ENCODE measurements around the gene CDH4. TPM values are rescaled to one million over a fixed set of nuclear protein-coding genes. Genes with fewer than 3 reads are reported as not detected.

Gene CDH4
- total and polyA plus RNA-seq, 2 donors (not counting 3 experiments of a cell fraction or from before 2014, with no cell fraction given), result 0.17 to 0.51 TPM

DNA sequence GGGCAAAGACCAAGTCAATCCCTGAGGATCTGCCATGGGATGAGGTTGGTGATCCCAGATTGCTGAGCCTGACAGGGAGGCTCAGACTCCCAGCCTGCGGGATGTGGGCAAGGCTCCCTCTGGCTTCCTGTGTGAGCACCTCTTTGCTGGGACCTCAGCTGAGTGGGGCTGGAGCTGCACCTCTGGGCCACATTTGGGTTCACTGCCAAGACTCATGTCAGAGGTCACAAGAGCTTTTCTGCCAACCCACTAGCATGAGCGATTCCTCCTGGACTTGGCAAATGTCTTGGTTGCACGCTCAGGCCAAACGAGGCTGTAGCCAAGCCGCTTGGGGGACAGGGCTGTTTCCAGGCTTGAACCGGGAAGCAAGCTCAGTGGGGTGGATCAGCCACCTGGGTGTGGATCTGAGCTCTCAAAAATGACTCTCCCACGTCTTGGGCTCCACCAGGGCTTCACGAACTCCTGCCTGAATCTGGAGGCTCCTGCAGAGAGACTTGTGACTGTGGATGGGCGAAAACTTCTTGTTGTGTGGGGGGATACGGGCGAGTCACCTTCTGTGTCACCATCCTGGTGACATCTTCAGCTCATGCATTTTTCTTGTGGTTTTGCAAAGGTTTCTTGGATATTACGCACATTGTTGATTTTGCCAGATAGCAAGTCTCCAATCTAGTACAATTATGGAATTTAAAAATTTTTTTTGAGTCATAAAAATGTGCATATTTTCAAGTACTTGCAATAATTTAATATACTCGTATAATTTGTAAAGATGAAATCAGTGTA, 359.5 kb downstream of the CDH4 start:
- no peaks in the 10 kb centered on the region for H3K4me1 ChIP-seq (ENCODE audit: control insufficient read depth, extremely low read depth, insufficient read depth, low read length)
- BruUV-seq (replicated peaks), result no TSS peak
- H3K27ac ChIP-seq (ENCODE audit: insufficient read depth, low read depth, low read length), result no peak overlapping the region
- FAIRE-seq, result no peak
- H4K20me1 ChIP-seq (replicated peaks; ENCODE audit: control insufficient read depth, extremely low read depth, insufficient read depth, low read length), result no peaks in the 10 kb centered on the region
- no peaks in the 10 kb centered on the region for H3K36me3 ChIP-seq (ENCODE audit: control insufficient read depth in 2 of 2, extremely low read depth in 1 of 2, insufficient read depth in 2 of 2, low read length in 2 of 2)
- intact Hi-C loops (cut with micrococcal nuclease) (loop anchor here (1.0 kb wide), 1 partner anchor 23 kb away; no protein-coding TSS in a partner anchor), dilution Hi-C loops (cut with MboI; ENCODE audit: extremely low pct_ligation_motif_present, low sequenced_read_pairs) (no loop called here)
- no peaks in the 10 kb centered on the region for H3K27me3 ChIP-seq (ENCODE audit: control insufficient read depth in 2 of 2, insufficient read depth in 2 of 2, low read length in 2 of 2)
- peaks cover 13% of the 10 kb centered on the region for H3K9me3 ChIP-seq (replicated peaks; ENCODE audit: control insufficient read depth, insufficient read depth, low read length)
- DNase-seq (ENCODE audit: low read depth, low spot score), result no peak
- no peaks in the 10 kb centered on the region for H3K9me1 ChIP-seq (replicated peaks; ENCODE audit: control insufficient read depth, extremely low read depth, insufficient read depth, low read length)
- no peak overlapping the region for H2AFZ ChIP-seq (ENCODE audit: low read depth, low read length)
- CTCF ChIA-PET, result no interaction called here
- H3K9ac ChIP-seq (replicated peaks; ENCODE audit: extremely low read depth, insufficient read depth, low read length), result no peak overlapping the region
- no peaks in the 10 kb centered on the region for H3K79me2 ChIP-seq (ENCODE audit: control insufficient read depth, insufficient read depth, low read length)
- no peak overlapping the region for H3K4me2 ChIP-seq (ENCODE audit: insufficient read depth, low read length)
- POLR2A ChIA-PET, result no interaction called here
- H3K4me3 ChIP-seq (replicated peaks in 1 of 3; ENCODE audit: insufficient read depth in 1 of 3, low read depth in 1 of 3, low read length in 3 of 3), result no peak overlapping the region
- TF ChIP-seq MYC (IDR thresholded peaks at IDR 0.05; ENCODE audit: low read depth, low read length), result no peak
- TF ChIP-seq MAX (IDR thresholded peaks at IDR 0.05; ENCODE audit: insufficient read depth, insufficient read length), result no peak
- no peak for TF ChIP-seq GATA2 (IDR thresholded peaks at IDR 0.05; ENCODE audit: insufficient read depth, insufficient read length, low read depth, low read length)
- no peak for TF ChIP-seq POLR2AphosphoS5 (IDR thresholded peaks at IDR 0.05; ENCODE audit: insufficient read depth, low read depth, low read length)
- TF ChIP-seq JUN (IDR thresholded peaks at IDR 0.05; ENCODE audit: borderline replicate concordance, insufficient read depth, insufficient read length, low read depth), result no peak
- no peak for TF ChIP-seq EZH2 (IDR thresholded peaks at IDR 0.05; ENCODE audit: borderline replicate concordance, low read depth, low read length, severe bottlenecking)
- no peak for TF ChIP-seq POLR2A (IDR thresholded peaks at IDR 0.05; ENCODE audit: low read depth, low read length)
- TF ChIP-seq FOS (IDR thresholded peaks at IDR 0.05; ENCODE audit: borderline replicate concordance, insufficient read depth, low read length), result no peak
- no peak for TF ChIP-seq CTCF (IDR thresholded peaks at IDR 0.05; ENCODE audit: extremely low read depth in 1 of 2, insufficient read depth in 1 of 2, low read depth in 1 of 2, low read length in 2 of 2)

All from endothelial cell of umbilical vein (primary cell).